BLaER1 treated with 17β-estradiol and CSF1 and Interleukin-3, amounts not matched to agents 10 nM and 100 nM (cell line): Measurements from ENCODE around the gene TMEM72.

Experiments
- H3K27ac ChIP-seq, 11 experiments: shearing (Covaris generic); formaldehyde crosslinking; 2 replicates each; pipeline ENCODE4 v1.8.1; 2022
- H3K27me3 ChIP-seq, 11 experiments: shearing (Covaris generic); formaldehyde crosslinking; 2 replicates each; pipeline ENCODE4 v1.8.1; 2022
- H3K36me3 ChIP-seq, 11 experiments: shearing (Covaris generic); formaldehyde crosslinking; 2 replicates each; pipeline ENCODE4 v1.8.1; 2022
- H3K4me1 ChIP-seq, 10 experiments: shearing (Covaris generic); formaldehyde crosslinking; 2 replicates each; pipeline ENCODE4 v1.8.1; 2022
- H3K4me2 ChIP-seq, 11 experiments: shearing (Covaris generic); formaldehyde crosslinking; 2 replicates each; pipeline ENCODE4 v1.8.1; 2022
- H3K4me3 ChIP-seq, 10 experiments: shearing (Covaris generic); formaldehyde crosslinking; 2 replicates each; pipeline ENCODE4 v1.8.1; 2022
- H3K9ac ChIP-seq, 11 experiments: shearing (Covaris generic); formaldehyde crosslinking; 2 replicates each; pipeline ENCODE4 v1.8.1; 2022
- H3K9me3 ChIP-seq, 11 experiments: shearing (Covaris generic); formaldehyde crosslinking; replicated peaks in 1 of 11; 2 replicates each; pipeline ENCODE4 v1.8.1; 2022
- H4K20me1 ChIP-seq, 11 experiments: shearing (Covaris generic); formaldehyde crosslinking; 2 replicates each; pipeline ENCODE4 v1.8.1; 2022
- Cebpa-rat ChIP-seq, 11 experiments: shearing (Covaris generic); IDR thresholded peaks; 2 replicates each; pipeline ENCODE4 v1.8.1; 2022

Gene TMEM72

DNA sequence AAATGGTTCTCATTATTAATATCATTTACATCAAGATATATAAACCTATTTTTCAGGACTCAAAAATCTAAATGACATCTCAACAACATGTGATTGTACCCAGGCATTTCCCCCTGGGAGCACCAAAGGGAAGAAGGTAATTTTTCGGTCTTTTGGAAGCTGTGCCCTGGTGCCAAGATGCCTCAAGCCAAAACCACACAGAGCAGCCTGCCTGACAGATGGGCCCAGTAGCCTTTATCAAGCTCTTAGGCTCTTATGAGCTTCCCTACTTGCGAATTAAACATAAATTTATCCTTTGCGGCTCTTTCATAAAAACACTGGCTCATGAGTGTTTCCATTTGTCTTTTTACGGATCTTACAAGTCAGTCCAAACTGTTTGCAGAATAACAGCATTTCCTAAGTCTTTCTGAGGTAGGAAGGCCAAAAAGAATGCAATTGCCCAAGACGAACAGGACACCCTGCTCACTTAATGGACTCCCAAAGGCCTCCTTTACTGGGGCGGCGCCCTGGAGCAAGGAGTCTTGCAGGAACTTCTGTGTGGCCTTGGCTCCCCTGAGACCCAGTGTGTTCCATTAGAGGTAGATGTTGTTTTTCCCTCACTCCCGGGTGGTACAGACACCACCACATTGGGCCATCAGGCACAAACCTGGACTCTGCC lies 44.4 kb downstream of the TMEM72 start:
- Histone ChIP-seq H3K4me1 (peaks cover 50 to 79% (median 63%) of the 10 kb centered on the region in 10 experiments), H3K4me2 (peak overlapping the region; percentile 46 to 98 (median 72)), H3K9ac (no peak overlapping the region), H3K27ac (peak overlapping the region in 4 of 11 experiments; percentile 11 to 31 (median 20); a peak in 7 of 22 replicates), H3K4me3 (peak overlapping the region in 1 of 10 experiments; percentile 10; a peak in 2 of 20 replicates), H3K9me3 (peaks cover 0 to 10% (median 8%) of the 10 kb centered on the region in 11 experiments; a peak in 17 of 22 replicates), H4K20me1 (no peaks in the 10 kb centered on the region; a peak in 1 of 22 replicates), H3K36me3 (peaks cover 12 to 62% (median 40%) of the 10 kb centered on the region in 11 experiments; a peak in 21 of 22 replicates), H3K27me3 (no peaks in the 10 kb centered on the region)
- TF ChIP-seq Cebpa-rat (IDR thresholded peaks at IDR 0.05), result no peak

DNA sequence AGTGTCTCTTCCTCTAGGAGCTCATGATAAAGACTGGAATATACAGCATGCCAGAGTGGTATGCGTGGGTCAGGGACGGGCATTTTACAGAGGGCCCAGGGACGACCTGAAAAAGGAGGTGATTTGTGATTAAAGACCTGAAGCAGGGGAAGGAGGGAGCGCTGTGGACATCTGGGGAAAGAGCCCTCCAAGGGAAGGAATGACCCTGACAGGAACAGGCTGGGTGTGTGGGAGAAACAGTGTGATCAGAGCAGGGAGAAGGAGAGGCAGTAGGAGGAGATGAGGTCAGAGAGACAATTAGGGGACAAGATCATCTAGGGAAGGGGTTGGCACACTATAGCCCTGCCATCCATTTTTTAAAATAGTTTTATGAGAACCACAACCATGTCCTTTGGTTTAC lies 45.1 kb downstream of the TMEM72 start:
- peak overlapping the region in 1 of 11 experiments; percentile 14; a peak in 2 of 22 replicates for H3K27ac ChIP-seq

DNA sequence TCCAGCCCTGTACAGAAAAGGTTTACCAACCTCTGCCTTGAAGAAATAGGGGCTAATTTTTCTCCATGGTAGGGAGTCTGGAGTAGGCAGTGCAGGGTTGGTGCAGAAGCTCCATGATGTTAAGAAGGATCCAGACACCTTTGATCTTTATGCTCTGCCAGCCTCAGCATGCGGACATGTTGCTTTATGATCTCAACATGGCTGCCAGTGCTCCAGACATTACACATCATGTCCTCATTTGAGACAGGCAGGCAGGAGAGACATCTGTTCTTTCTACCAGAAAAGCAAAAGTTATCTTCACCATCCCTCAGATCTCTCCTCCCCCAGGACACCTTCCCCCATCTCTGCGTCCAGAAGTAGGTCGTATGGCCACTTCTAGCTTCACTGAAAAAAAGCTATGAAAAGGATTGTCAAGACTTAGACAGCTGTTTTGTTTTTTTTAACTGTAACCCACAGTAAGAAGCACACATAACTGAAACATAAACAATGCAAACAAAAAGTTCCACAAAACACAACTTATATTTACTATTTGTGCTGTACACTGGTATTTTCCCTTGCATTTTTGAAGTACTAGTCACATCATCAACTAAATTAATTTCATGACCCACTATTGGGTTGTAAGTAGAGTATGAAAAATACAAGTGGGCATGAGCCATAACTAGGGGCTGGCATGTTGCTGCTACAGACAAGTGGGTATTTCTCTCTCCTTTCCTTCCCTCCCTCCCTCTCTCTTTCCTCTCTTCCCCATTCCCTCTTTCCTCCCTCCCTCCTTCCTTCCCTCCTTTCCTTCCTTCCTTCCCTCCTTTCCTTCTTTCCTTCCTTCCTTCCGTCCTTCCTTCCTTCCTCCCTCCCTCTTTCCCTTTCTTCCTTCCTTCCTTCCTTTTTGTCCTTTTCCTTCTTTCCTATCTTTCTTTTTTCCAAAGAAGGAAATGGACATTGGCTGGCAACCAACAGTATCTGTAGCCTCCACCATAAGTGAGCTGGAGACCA lies 45.9 kb downstream of the TMEM72 start:
- Histone ChIP-seq H3K4me3 (peak overlapping the region in 6 of 10 experiments; percentile 78 to 92 (median 90); a peak in 9 of 20 replicates), H3K27ac (peak overlapping the region in 2 of 11 experiments; percentile 86 to 89; a peak in 3 of 22 replicates), H3K9ac (peak overlapping the region in 1 of 11 experiments; percentile 88; a peak in 1 of 22 replicates), H4K20me1 (peaks cover 0 to 10% (median 0%) of the 10 kb centered on the region in 11 experiments; a peak in 2 of 22 replicates), H3K27me3 (no peaks in the 10 kb centered on the region), H3K4me2 (peak overlapping the region; percentile 46 to 99 (median 96); a peak in 21 of 22 replicates), H3K9me3 (peaks cover 0 to 10% (median 8%) of the 10 kb centered on the region in 11 experiments; a peak in 17 of 22 replicates), H3K4me1 (peaks cover 54 to 79% (median 67%) of the 10 kb centered on the region in 10 experiments), H3K36me3 (peaks cover 12 to 57% (median 44%) of the 10 kb centered on the region in 11 experiments; a peak in 21 of 22 replicates)
- TF ChIP-seq Cebpa-rat (IDR thresholded peaks at IDR 0.05), result no peak

More for the DNA sequence above, 45.1 kb downstream of the TMEM72 start:
- Histone ChIP-seq H3K9ac (0 out of 22 replicates have a peak overlapping the region, but pooled peaks of 1 of the 11 experiments have one; percentile 31), H3K4me1 (peaks cover 51 to 79% (median 60%) of the 10 kb centered on the region in 10 experiments), H3K4me2 (peak overlapping the region; percentile 46 to 98 (median 72)), H3K27me3 (no peaks in the 10 kb centered on the region), H3K4me3 (peak overlapping the region in 2 of 10 experiments; percentile 4 to 20; a peak in 1 of 20 replicates), H3K9me3 (peaks cover 0 to 10% (median 8%) of the 10 kb centered on the region in 11 experiments; a peak in 17 of 22 replicates), H4K20me1 (peaks cover 0 to 2% (median 0%) of the 10 kb centered on the region in 11 experiments; a peak in 2 of 22 replicates), H3K36me3 (peaks cover 12 to 58% (median 40%) of the 10 kb centered on the region in 11 experiments; a peak in 21 of 22 replicates)
- no peak for TF ChIP-seq Cebpa-rat (IDR thresholded peaks at IDR 0.05)

DNA sequence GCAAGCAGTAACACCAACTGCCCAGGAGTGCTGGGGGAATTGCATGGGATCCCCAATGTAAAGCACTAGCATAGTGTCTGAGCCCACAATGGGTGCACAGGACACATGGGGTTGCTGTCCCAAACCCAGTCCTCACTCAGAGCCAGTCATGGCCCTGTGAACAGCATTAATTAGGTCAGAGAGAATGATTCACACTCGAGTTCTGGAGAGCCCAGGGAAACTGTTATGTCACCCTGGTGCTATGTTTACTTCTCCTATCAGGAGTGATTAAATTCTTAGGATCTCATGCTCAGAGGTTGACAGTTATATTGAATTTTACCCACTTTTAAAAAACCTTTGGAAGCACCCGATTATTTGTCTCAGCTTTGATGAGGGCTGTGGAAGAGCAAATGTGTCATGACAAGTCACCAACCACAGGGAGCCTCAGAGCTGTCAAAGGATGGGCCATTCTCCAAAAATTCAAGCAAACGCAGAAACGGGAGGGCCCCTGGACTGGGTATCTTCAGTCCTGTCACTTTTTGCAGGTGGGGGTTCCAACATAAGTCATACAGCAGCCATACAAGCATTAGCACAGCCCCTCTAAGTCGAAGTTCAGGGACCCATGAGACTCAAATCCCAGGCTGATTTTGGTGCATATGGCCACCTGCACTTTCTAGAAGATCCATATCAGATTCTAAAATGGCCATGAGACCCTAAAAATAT lies 47.2 kb downstream of the TMEM72 start:
- peak overlapping the region; percentile 82 to 91 (median 86); a peak in 17 of 22 replicates for H3K27ac ChIP-seq

GRCh38 chr10:44958898-44959246 lies 47.7 kb downstream of the TMEM72 start:
- no peak for TF ChIP-seq Cebpa-rat (IDR thresholded peaks at IDR 0.05)
- peak overlapping the region; percentile 84 to 99 (median 96) for H3K4me2 ChIP-seq
- H3K27ac ChIP-seq, result peak overlapping the region; percentile 82 to 91 (median 86)
- peak overlapping the region; percentile 75 to 92 (median 86) for H3K4me3 ChIP-seq
- H3K36me3 ChIP-seq, result peaks cover 12 to 59% (median 31%) of the 10 kb centered on the region in 11 experiments; a peak in 21 of 22 replicates
- H4K20me1 ChIP-seq, result peaks cover 0 to 20% (median 0%) of the 10 kb centered on the region in 11 experiments; a peak in 4 of 22 replicates
- H3K27me3 ChIP-seq, result no peaks in the 10 kb centered on the region
- H3K9me3 ChIP-seq, result peaks cover 0 to 10% (median 8%) of the 10 kb centered on the region in 11 experiments; a peak in 17 of 22 replicates
- H3K4me1 ChIP-seq, result peaks cover 56 to 84% (median 80%) of the 10 kb centered on the region in 10 experiments
- peak overlapping the region; percentile 84 to 92 (median 88) for H3K9ac ChIP-seq

More for the DNA sequence above, 47.2 kb downstream of the TMEM72 start:
- peak overlapping the region; percentile 84 to 92 (median 88) for H3K9ac ChIP-seq
- peak overlapping the region; percentile 75 to 92 (median 86) for H3K4me3 ChIP-seq
- peak overlapping the region; percentile 84 to 99 (median 96) for H3K4me2 ChIP-seq
- peaks cover 0 to 20% (median 0%) of the 10 kb centered on the region in 11 experiments; a peak in 4 of 22 replicates for H4K20me1 ChIP-seq
- H3K36me3 ChIP-seq, result peaks cover 12 to 57% (median 36%) of the 10 kb centered on the region in 11 experiments; a peak in 21 of 22 replicates
- H3K9me3 ChIP-seq, result peaks cover 0 to 10% (median 8%) of the 10 kb centered on the region in 11 experiments; a peak in 17 of 22 replicates
- no peaks in the 10 kb centered on the region for H3K27me3 ChIP-seq
- H3K4me1 ChIP-seq, result peaks cover 57 to 84% (median 76%) of the 10 kb centered on the region in 10 experiments
- no peak for TF ChIP-seq Cebpa-rat (IDR thresholded peaks at IDR 0.05)

DNA sequence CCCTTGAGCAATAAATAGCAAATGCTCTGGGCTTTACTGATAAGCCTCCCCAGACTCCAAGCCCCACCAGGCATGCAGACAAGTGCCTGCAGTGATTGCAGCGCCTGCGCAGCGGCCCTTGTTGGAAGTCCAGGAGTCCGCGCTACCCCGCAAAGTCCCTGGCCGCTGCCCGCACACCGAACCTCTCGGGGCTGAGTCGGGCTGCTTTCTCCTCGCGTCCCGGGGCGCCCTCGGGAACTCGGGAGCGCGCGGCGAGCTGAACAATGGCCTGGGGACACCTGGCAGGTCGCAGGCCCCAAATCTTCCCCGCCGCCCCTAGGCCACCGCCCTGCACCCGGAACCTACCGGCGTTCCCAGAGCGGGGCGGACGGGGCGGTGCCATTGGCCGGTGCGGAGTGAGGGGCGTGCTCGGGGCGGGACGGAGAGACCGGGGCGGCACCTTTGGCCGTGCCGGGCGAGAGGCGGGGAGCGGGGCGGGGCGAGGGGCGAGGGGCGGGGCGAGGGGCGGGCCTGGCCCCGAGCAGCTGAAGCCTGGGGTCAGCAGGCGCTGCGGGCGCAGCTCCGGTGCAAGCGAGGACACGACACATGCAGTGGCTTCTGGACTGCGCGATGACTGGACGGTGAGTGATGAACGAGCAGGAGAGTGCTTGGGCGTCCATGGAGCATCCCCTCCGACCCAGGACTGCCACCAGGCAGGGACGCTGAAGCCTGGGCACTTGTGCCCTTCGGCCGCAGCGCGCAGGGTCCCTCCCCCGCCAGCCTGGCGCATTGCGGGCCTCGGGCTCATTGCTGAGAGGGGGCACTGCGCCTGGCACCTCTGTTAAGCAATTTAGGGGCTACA lies 48.3 kb downstream of the TMEM72 start, which contains the start of gene RASSF4:
TSS of gene RASSF4 (plus strand) at position 556 of the 841 bp plus-strand sequence. CDS start 10,401 bp downstream, outside the sequence.
- Histone ChIP-seq H3K9ac (peak within 1 kb of the TSS; percentile 84 to 92 (median 89)), H3K4me1 (peaks cover 59 to 88% (median 84%) of the 10 kb centered on the region in 10 experiments), H4K20me1 (peaks cover 0 to 20% (median 0%) of the 10 kb centered on the region in 11 experiments; a peak in 4 of 22 replicates), H3K27ac (peak within 1 kb of the TSS; percentile 82 to 98 (median 87)), H3K27me3 (no peaks in the 10 kb centered on the region), H3K36me3 (peaks cover 12 to 55% (median 25%) of the 10 kb centered on the region in 11 experiments; a peak in 21 of 22 replicates), H3K4me2 (peak within 1 kb of the TSS; percentile 96 to 100 (median 99)), H3K4me3 (peak within 1 kb of the TSS; percentile 75 to 92 (median 86)), H3K9me3 (peaks cover 0 to 10% (median 8%) of the 10 kb centered on the region in 11 experiments; a peak in 17 of 22 replicates)
- no peak for TF ChIP-seq Cebpa-rat (IDR thresholded peaks at IDR 0.05)
